GM21619 (cell line): ENCODE data around the gene PALB2.

Experiments used
- ATAC-seq: cut with Tn5 transposase; IDR thresholded peaks from one replicate; pipeline ENCODE4 v1.9.1; 2021; ENCODE audit not compliant: unreplicated experiment

PALB2 gene

DNA sequence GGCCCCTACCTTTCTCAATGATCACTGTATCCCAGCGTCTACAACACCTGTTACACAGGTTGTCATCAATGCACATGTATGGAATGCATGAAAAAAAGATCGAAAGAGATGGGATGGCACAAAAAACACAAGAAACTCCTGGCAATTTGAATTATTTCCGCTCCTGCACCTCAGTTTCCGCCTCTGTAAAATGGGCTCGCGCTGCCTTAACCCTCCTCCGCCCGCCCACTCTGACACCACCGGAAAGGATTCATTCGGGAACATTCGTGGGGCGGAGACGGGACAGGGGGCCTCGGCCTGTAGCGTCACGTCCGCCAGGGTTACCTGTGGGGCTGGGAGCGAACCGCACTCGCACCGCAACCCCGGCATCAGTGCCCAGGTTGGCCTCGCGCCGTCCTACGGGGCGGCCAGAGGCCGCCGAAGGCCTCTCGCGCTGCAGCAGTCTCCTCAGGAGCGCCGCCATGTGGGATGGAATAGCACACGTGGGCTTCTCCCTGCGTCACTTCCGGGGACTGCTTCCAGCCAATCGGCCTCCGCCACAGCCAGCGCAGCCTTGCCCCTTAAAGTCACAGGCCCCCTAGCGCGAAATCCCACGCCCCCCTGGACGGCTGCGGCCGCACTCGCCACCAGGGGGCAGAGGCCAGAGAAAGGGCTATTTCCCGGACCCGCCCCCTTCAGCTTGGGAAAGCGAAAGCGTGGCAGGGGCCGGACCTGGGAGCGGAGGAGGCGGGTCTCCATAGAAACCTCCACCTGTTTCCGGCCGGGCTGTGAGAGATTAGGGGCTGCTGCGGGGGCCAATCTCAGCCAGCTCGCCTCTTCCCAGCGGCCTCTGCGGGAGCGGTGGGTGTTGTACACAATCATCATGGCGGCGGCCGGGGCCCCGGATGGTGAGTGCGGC is 84.0 kb downstream of the PALB2 start, which contains the start of the genes EARS2 and UBFD1:
Gene EARS2 (minus strand): TSS at position 470 of the 898 bp plus-strand sequence. CDS start 7 bp downstream, at position 463.
Gene UBFD1 (plus strand): TSS at position 847 of the 898 bp plus-strand sequence. CDS start 16 bp downstream, at position 863.
- peak; percentile 88 for ATAC-seq

DNA sequence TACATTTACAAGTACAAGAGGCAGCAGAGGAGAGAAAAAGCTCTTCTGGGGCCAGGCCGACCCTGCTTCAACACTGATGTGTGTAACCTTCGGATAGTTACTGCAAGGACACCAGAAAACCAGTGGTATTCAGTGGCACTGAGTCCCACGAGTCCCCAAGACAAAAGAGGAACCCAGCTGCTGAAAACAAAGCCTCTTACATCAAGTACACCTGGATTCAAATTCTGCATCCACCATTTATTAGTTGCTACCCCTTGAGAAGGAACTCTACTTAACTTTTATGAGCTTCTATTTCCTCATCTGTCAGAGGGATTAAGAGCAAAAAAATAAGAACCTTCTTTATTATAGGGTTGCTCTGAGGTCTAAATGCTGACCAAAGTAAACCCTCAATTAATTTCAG is 86.6 kb downstream of the PALB2 start:
- ATAC-seq = no peak
